Measurements from ENCODE around the gene ASMTL. TPM values are rescaled to one million over a fixed set of nuclear protein-coding genes. Genes with fewer than 3 reads are reported as not detected.

Gene ASMTL, protein sequence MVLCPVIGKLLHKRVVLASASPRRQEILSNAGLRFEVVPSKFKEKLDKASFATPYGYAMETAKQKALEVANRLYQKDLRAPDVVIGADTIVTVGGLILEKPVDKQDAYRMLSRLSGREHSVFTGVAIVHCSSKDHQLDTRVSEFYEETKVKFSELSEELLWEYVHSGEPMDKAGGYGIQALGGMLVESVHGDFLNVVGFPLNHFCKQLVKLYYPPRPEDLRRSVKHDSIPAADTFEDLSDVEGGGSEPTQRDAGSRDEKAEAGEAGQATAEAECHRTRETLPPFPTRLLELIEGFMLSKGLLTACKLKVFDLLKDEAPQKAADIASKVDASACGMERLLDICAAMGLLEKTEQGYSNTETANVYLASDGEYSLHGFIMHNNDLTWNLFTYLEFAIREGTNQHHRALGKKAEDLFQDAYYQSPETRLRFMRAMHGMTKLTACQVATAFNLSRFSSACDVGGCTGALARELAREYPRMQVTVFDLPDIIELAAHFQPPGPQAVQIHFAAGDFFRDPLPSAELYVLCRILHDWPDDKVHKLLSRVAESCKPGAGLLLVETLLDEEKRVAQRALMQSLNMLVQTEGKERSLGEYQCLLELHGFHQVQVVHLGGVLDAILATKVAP
- 10 to 100 TPM; 19.4 to 27.7 (median 24.4) TPM for total RNA-seq

DNA sequence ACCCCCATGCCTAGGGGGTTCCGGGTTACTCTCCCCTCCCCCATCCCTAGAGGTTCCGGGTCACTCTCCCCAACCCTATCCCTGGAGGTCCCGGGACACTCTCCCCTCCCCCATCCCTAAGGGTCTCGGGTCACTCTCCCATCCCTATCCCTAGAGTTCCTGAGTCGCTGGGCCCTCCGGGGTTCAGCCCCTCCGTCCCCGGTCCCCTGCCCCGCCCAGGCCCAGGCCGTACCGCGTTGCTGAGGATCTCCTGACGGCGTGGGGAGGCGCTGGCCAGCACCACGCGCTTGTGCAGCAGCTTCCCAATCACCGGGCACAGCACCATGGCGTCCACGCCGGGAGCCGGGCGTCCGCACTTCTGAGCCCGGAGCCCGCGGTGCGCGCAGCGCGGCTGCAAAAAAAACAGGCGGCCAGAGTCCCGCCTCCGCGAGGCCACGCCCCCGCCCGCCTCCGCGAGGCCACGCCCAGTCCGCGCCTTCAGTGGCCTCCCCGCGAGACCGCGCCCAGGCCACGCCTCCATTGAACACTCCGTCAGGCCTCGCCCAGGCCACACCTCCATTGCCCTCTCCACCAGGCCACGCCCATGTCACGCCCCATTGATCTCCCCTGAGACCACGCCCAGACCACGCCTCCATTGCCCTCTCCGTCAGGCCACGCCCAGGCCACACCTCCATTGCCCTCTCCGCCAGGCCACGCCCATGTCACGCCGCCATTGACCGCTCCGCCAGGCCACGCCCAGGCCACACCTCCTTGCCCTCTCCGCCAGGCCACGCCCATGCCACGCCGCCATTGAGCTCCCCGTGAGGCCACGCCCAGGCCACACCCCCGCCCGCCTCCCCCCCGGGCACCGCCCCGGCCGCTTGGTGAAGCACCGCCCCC, at the start of gene ASMTL:
ASMTL (minus strand) TSS at position 394 of the 879 bp plus-strand sequence; CDS start at position 325, 69 bp downstream.
- under 1% methylated on average over 27 of the region's 76 CpGs for WGBS
- TF ChIP-seq, protein P1, sequence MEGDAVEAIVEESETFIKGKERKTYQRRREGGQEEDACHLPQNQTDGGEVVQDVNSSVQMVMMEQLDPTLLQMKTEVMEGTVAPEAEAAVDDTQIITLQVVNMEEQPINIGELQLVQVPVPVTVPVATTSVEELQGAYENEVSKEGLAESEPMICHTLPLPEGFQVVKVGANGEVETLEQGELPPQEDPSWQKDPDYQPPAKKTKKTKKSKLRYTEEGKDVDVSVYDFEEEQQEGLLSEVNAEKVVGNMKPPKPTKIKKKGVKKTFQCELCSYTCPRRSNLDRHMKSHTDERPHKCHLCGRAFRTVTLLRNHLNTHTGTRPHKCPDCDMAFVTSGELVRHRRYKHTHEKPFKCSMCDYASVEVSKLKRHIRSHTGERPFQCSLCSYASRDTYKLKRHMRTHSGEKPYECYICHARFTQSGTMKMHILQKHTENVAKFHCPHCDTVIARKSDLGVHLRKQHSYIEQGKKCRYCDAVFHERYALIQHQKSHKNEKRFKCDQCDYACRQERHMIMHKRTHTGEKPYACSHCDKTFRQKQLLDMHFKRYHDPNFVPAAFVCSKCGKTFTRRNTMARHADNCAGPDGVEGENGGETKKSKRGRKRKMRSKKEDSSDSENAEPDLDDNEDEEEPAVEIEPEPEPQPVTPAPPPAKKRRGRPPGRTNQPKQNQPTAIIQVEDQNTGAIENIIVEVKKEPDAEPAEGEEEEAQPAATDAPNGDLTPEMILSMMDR (IDR thresholded peaks at IDR 0.05): no peak
- TF ChIP-seq POLR2AphosphoS5 (IDR thresholded peaks at IDR 0.05) (peak in 2 of 3 donors; percentile 11 to 62), POLR2A (IDR thresholded peaks at IDR 0.05) (peak in 1 of 2 donors; percentile 46)
- Histone ChIP-seq H3K4me1 (peaks cover 26% of the 10 kb centered on the region), H3K36me3 (no peaks in the 10 kb centered on the region), H3K4me3 (peak within 1 kb of the TSS; percentile 81), H3K27me3 (no peaks in the 10 kb centered on the region), H3K9me3 (no peaks in the 10 kb centered on the region), H3K27ac (peak within 1 kb of the TSS; percentile 90)
- DNase-seq (ENCODE audit: low spot score in 2 of 2): peak; percentile 100

DNA sequence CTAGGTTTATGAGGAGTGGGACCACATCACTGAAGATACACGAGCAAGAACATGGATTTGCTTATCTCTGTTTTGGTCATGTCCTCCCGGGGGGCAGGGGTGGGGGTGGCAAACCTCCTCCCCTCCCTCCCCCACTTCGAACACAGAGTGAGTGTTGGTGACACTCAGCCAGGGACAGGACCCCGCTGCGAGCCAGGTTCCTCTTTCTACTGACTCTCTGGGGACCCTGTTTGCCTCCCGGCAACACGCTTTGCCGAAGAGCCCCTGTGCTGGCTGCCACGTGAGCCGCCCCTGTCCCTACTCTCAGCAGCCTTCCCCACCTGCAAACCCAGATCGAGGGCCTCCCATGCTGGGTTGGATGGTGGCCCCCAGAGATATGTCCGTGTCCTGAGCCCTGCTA, 49.5 kb upstream of the ASMTL start:
- Histone ChIP-seq H3K4me1 (no peaks in the 10 kb centered on the region), H3K9me3 (no peaks in the 10 kb centered on the region), H3K4me3 (no peak overlapping the region), H3K27ac (no peak overlapping the region), H3K27me3 (no peaks in the 10 kb centered on the region), H3K36me3 (no peaks in the 10 kb centered on the region)
- peak; percentile 30 to 58 for DNase-seq (ENCODE audit: low spot score in 2 of 2)
- 68% methylated on average over 12 of the region's 12 CpGs for WGBS
- TF ChIP-seq, protein P1 (IDR thresholded peaks at IDR 0.05): no peak
- TF ChIP-seq POLR2A (IDR thresholded peaks at IDR 0.05): no peak
- TF ChIP-seq EP300 (IDR thresholded peaks at IDR 0.05): no peak
- no peak for TF ChIP-seq POLR2AphosphoS5 (IDR thresholded peaks at IDR 0.05)

DNA sequence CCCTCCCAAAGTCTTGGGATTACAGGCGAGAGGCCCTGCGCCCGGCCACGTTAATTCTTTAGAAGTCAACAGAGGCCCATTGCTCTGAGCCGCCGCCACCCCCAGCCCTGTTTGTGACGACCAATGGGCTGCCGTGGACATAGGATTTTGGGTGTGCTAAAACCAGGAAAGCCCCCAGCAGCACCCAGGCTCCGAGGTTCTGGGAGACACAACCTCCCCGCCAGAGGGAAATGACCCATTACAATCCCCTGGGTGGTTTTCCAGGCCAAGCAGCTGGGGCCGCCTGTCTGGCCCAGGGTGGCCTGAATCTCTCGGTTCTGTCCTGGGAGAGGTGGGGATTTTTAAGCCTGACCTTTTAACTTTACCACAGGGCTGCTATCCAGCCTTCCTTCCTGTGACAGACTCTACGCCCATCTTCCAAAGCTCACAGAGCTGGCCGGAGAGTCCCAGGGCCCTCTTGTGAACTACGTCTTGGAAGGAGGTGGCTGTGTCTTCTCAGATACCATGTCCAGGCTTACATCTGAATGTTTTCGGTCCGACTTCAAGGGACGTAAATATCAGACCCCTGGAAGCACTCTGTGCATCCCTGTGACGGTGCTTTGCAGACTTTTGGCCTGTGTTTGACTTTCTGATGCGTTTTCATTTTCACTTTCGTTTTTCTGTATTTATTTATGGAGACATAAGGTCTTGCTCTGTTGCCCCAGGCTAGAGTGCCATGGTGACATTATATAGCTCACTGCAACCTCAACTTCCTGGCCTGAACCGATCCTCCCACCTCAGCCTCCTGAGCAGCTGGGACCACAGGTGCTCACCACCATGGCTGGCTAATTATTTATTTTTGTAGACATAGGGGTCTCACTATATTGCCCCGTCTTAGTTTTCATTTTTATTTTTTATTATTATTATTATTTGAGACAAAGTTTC, 48.3 kb upstream of the ASMTL start:
- WGBS: 71% methylated on average over 16 of the region's 23 CpGs
- no peak for TF ChIP-seq POLR2AphosphoS5 (IDR thresholded peaks at IDR 0.05)
- TF ChIP-seq POLR2A (IDR thresholded peaks at IDR 0.05): no peak

DNA sequence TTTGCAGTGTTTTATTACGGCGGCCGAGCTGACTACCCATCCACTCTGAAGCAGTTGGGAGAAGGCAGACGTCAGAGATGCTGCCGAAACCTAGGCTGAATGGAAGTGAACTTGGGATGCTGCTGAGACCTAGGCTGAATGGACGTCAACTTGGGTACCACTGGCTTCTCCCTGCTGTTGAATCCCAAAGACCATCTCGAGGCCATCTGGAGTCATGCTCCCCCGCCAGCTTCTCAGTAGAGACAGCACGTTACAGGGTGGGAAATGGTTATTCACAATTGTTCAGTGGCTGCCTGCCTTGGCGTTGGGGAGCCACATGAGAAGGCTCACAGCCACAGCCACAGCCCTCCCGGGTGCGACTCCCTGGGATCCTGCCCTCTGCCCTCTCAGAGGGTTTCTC, 43.4 kb upstream of the ASMTL start:
- WGBS: 89% methylated on average over 7 of the region's 12 CpGs
- no peaks in the 10 kb centered on the region for H3K9me3 ChIP-seq
- H3K36me3 ChIP-seq: no peaks in the 10 kb centered on the region
- H3K27me3 ChIP-seq: no peaks in the 10 kb centered on the region
- no peak overlapping the region for H3K4me3 ChIP-seq
- peaks cover 5% of the 10 kb centered on the region for H3K4me1 ChIP-seq
- no peak overlapping the region for H3K27ac ChIP-seq
- no peak for DNase-seq (ENCODE audit: low spot score in 2 of 2)
- no peak for TF ChIP-seq POLR2AphosphoS5 (IDR thresholded peaks at IDR 0.05)
- no peak for TF ChIP-seq EP300 (IDR thresholded peaks at IDR 0.05)
- TF ChIP-seq, protein P1 (IDR thresholded peaks at IDR 0.05): no peak
- TF ChIP-seq POLR2A (IDR thresholded peaks at IDR 0.05): no peak

More for the DNA sequence above, 48.3 kb upstream of the ASMTL start:
- H3K27me3 ChIP-seq: no peaks in the 10 kb centered on the region
- H3K36me3 ChIP-seq: no peaks in the 10 kb centered on the region
- DNase-seq (ENCODE audit: low spot score in 2 of 2): peak; percentile 32 to 65
- no peaks in the 10 kb centered on the region for H3K4me1 ChIP-seq
- no peak overlapping the region for H3K4me3 ChIP-seq
- H3K9me3 ChIP-seq: no peaks in the 10 kb centered on the region
- no peak overlapping the region for H3K27ac ChIP-seq
